Activated CD8-positive, alpha-beta T cell treated with anti-CD3 and anti-CD28 coated beads for 36 hours (primary cell): ENCODE measurements around the gene SOCS6. TPM values are rescaled to one million over a fixed set of nuclear protein-coding genes. Genes with fewer than 3 reads are reported as not detected.

Source experiments
- ATAC-seq: fragments of 200-7000 bp; cut with Tn5 transposase; one replicate; pipeline ENCODE4 v1.10.0; 2021; ENCODE audit warnings: mild to moderate bottlenecking, moderate library complexity
- CTCF ChIA-PET: fragments of 350-600 bp; sonication (Branson Sonifier 250); formaldehyde crosslinking; loops from one replicate; lab custom pipeline; 2021; ENCODE audit warnings: antibody characterized with exemption; lab: Charles Lee
- POLR2A ChIA-PET: fragments of 350-600 bp; sonication (Branson Sonifier 250); formaldehyde crosslinking; loops from one replicate; lab custom pipeline; 2021; ENCODE audit warnings: antibody characterized with exemption; lab: Charles Lee
- DNase-seq: peaks from one replicate; pipeline ENCODE4 v3.0.0-alpha.2; 2020
- H3K27ac Mint-ChIP-seq: one replicate; pipeline ENCODE4 v1.8.0; 2021; ENCODE audit warnings: mild to moderate bottlenecking, mixed read lengths
- H3K27me3 Mint-ChIP-seq: one replicate; pipeline ENCODE4 v1.8.0; 2021; ENCODE audit warnings: mixed read lengths
- H3K36me3 Mint-ChIP-seq: one replicate; pipeline ENCODE4 v1.8.0; 2021; ENCODE audit warnings: low read depth, mixed read lengths
- H3K4me1 Mint-ChIP-seq: one replicate; pipeline ENCODE4 v1.8.0; 2021; ENCODE audit warnings: low read depth, mixed read lengths
- H3K4me3 Mint-ChIP-seq: one replicate; pipeline ENCODE4 v1.8.0; 2021; ENCODE audit warnings: mild to moderate bottlenecking, moderate library complexity, mixed read lengths
- H3K9me3 Mint-ChIP-seq: one replicate; pipeline ENCODE4 v1.8.0; 2021; ENCODE audit warnings: mixed read lengths
- intact Hi-C: fragments of 100-400 bp; cut with micrococcal nuclease; formaldehyde crosslinking; loops from one replicate; pipeline ENCODE4 v1.10.0; 2022
- total RNA-seq, 2 experiments: library from RNA; stranded (reverse); gene quantifications; one replicate each; pipeline ENCODE4 v1.2.3, GENCODE V29; 2021
- TF ChIP-seq, protein P1 (sequence below): fragments of 200-600 bp; IDR thresholded peaks from one replicate; pipeline ENCODE4 v1.8.0; 2022; ENCODE audit warnings: antibody characterized with exemption, mild to moderate bottlenecking

Gene SOCS6
- total RNA-seq, 2 experiments from 2014 or later: 0.47 to 0.60 TPM

DNA sequence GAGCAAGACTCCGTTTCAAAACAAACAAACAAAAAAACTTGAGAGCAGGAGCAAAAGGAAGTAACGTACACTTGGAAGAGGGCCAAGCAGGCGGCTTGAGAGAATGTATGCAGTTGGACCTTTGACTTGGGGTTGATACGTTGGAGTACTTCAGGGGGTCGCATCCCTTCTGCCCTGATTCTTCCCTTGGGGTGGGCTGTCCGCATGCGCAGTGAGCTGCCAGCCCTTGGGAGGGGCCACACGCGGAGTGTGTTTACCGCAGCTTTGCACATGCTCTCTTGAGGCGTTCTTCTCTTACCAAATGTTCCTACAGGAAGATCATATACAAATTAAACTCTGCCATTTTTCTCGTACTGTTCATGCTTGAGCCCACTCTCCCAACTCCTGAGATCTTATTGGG lies 38.1 kb upstream of the SOCS6 start:
- intact Hi-C loops: no loop called here
- DNase-seq: no peak
- H3K4me1 Mint-ChIP-seq: no peaks in the 10 kb centered on the region
- peaks cover 3% of the 10 kb centered on the region for H3K27me3 Mint-ChIP-seq
- no peaks in the 10 kb centered on the region for H3K9me3 Mint-ChIP-seq
- no peak overlapping the region for H3K4me3 Mint-ChIP-seq
- TF ChIP-seq, protein P1, sequence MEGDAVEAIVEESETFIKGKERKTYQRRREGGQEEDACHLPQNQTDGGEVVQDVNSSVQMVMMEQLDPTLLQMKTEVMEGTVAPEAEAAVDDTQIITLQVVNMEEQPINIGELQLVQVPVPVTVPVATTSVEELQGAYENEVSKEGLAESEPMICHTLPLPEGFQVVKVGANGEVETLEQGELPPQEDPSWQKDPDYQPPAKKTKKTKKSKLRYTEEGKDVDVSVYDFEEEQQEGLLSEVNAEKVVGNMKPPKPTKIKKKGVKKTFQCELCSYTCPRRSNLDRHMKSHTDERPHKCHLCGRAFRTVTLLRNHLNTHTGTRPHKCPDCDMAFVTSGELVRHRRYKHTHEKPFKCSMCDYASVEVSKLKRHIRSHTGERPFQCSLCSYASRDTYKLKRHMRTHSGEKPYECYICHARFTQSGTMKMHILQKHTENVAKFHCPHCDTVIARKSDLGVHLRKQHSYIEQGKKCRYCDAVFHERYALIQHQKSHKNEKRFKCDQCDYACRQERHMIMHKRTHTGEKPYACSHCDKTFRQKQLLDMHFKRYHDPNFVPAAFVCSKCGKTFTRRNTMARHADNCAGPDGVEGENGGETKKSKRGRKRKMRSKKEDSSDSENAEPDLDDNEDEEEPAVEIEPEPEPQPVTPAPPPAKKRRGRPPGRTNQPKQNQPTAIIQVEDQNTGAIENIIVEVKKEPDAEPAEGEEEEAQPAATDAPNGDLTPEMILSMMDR: no peak
- POLR2A ChIA-PET: no interaction called here
- H3K27ac Mint-ChIP-seq: no peak overlapping the region
- no peak for ATAC-seq
- CTCF ChIA-PET: no interaction called here
- H3K36me3 Mint-ChIP-seq: no peaks in the 10 kb centered on the region

DNA sequence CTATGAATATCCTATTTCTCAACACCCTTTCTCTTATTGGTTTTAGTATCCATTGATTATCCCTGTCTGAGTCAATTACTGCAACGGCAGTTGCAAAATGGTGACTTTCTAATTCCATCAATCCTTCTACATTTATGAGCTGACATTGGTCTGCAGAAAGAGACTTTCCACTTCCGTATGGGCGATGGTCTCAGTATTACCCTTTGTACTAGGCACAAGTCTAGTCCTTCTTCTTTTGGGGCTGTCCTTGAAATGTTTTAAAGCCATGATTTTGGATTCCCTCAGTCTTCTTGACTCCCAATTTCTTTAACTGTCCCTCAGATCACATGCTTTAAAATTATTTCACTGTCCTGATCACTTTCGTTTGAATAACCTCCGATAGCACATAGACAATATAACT lies 32.7 kb upstream of the SOCS6 start:
- intact Hi-C loops: no loop called here
- DNase-seq: no peak
- no peak for ATAC-seq
- Mint-ChIP-seq H3K4me1 (no peaks in the 10 kb centered on the region), H3K27me3 (peaks cover 9% of the 10 kb centered on the region), H3K27ac (no peak overlapping the region), H3K9me3 (no peaks in the 10 kb centered on the region), H3K4me3 (no peak overlapping the region), H3K36me3 (no peaks in the 10 kb centered on the region)
- ChIA-PET CTCF (no interaction called here), POLR2A (no interaction called here)
- TF ChIP-seq, protein P1: no peak

DNA sequence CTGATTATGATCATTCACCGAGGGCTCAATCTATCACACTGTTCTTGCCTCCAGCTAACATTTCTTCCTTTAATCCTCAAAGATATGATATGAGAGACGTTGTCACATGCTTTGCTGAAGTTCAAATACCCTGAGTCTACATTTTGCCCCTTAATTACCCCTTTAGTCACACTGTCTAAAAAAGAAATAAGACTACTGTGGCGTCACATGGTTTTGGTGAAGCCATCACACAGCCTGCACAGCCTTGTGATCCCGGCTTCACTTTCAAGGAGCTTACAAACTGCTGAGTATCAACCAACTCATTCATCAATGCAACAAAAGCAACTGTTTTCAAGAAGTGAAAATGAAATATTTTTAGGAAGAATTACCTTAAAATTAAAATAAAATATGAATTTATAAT lies 31.9 kb upstream of the SOCS6 start:
- H3K9me3 Mint-ChIP-seq: no peaks in the 10 kb centered on the region
- intact Hi-C loops: no loop called here
- ChIA-PET CTCF (no interaction called here), POLR2A (no interaction called here)
- H3K4me1 Mint-ChIP-seq: no peaks in the 10 kb centered on the region
- TF ChIP-seq, protein P1: no peak
- H3K4me3 Mint-ChIP-seq: no peak overlapping the region
- ATAC-seq (no peak), DNase-seq (no peak)
- no peaks in the 10 kb centered on the region for H3K36me3 Mint-ChIP-seq
- H3K27me3 Mint-ChIP-seq: peaks cover 9% of the 10 kb centered on the region
- H3K27ac Mint-ChIP-seq: no peak overlapping the region

DNA sequence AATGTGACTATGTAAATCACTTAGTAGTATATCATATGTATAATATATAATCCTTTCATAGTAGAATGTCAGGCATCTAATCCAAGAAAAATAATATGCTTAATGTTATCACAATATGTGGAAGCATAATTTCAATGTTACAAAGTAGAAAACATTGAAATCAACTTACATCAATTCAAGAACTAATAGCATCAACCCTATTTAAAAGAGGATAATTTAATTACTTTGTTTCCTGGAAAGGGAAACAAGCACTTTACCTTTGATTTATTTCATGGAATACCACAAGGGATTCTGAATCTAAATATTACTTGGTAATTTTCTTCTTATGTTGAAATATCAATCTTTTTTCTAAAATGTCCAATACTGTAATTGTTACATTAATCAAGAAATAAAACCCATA lies 30.6 kb upstream of the SOCS6 start:
- H3K27ac Mint-ChIP-seq: no peak overlapping the region
- TF ChIP-seq, protein P1: no peak
- ChIA-PET CTCF (no interaction called here), POLR2A (no interaction called here)
- H3K27me3 Mint-ChIP-seq: peaks cover 9% of the 10 kb centered on the region
- no peaks in the 10 kb centered on the region for H3K36me3 Mint-ChIP-seq
- H3K9me3 Mint-ChIP-seq: no peaks in the 10 kb centered on the region
- intact Hi-C loops: no loop called here
- DNase-seq (no peak), ATAC-seq (no peak)
- H3K4me1 Mint-ChIP-seq: no peaks in the 10 kb centered on the region
- no peak overlapping the region for H3K4me3 Mint-ChIP-seq

DNA sequence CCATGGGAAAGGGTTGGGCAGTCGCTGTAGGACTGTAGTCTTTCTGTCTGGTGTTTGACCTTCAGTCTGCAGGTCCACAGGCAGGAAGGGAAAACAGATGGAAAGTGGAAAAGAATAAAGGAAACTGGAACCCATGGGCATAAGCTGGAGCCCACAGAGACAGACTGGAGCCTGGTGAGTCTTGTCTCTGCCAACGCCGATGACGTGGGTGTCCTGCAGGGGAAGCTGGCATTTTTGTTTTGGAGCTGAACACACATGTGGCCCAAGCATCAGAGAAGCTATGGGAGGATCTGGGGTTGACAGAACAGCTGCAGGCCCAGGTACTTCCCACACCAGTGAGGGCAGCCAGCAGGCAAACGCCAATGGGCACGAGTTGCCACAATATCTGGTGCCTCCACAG lies 28.2 kb upstream of the SOCS6 start:
- ChIA-PET POLR2A (no interaction called here), CTCF (no interaction called here)
- H3K36me3 Mint-ChIP-seq: no peaks in the 10 kb centered on the region
- TF ChIP-seq, protein P1: no peak
- ATAC-seq (no peak), DNase-seq (no peak)
- H3K9me3 Mint-ChIP-seq: no peaks in the 10 kb centered on the region
- no peaks in the 10 kb centered on the region for H3K4me1 Mint-ChIP-seq
- intact Hi-C loops: no loop called here
- H3K27me3 Mint-ChIP-seq: peaks cover 6% of the 10 kb centered on the region
- no peak overlapping the region for H3K4me3 Mint-ChIP-seq
- no peak overlapping the region for H3K27ac Mint-ChIP-seq
